ENCODE results near the gene GDPD5.

The GDPD5 gene

DNA sequence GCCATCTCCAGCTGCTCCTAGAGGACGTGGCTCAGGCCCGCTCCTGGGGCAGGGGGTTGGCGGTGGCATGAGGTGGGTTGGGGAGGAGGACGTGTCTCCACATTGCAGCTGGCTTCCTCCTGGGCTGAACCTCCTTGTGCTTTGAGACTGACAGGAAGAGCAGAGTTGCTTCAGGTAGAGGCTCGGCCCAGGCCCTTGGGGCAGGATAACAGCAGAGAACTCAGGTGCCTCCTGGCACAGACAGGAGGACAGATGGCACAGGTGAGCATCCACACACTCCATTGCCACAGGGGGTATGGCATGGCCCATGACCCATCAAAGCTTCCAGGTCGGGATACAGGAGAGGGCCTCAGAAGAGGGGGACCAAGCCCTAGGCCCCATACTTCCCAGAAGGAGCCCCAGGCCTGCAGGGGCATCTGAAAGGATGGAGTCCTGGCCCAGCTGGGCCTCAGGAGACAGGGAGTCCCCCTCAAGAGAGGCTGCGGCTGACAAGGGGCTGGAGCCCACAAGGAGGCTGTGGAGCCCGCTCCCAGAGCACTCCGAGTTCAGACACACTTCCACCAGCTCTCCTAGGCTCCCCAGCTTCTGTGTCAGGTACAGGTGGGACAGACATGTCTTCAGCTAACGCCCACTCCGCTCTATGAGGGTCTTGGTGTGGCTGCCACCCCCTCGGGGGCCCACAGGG, 90.7 kb downstream of the GDPD5 start:
- TF ChIP-seq, protein P1, sequence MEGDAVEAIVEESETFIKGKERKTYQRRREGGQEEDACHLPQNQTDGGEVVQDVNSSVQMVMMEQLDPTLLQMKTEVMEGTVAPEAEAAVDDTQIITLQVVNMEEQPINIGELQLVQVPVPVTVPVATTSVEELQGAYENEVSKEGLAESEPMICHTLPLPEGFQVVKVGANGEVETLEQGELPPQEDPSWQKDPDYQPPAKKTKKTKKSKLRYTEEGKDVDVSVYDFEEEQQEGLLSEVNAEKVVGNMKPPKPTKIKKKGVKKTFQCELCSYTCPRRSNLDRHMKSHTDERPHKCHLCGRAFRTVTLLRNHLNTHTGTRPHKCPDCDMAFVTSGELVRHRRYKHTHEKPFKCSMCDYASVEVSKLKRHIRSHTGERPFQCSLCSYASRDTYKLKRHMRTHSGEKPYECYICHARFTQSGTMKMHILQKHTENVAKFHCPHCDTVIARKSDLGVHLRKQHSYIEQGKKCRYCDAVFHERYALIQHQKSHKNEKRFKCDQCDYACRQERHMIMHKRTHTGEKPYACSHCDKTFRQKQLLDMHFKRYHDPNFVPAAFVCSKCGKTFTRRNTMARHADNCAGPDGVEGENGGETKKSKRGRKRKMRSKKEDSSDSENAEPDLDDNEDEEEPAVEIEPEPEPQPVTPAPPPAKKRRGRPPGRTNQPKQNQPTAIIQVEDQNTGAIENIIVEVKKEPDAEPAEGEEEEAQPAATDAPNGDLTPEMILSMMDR (IDR thresholded peaks at IDR 0.05; ENCODE audit: low read length), result no peak
- TF ChIP-seq EZH2 (IDR thresholded peaks at IDR 0.05; ENCODE audit: borderline replicate concordance, low read length), result no peak
- H3K27ac ChIP-seq (ENCODE audit: low read depth, low read length, poor library complexity, severe bottlenecking), result no peak overlapping the region
- no peaks in the 10 kb centered on the region for H3F3A ChIP-seq (ENCODE audit: insufficient read depth, low read length)
- H3K4me1 ChIP-seq (ENCODE audit: insufficient read depth, low read length, severe bottlenecking), result no peaks in the 10 kb centered on the region
- no peak overlapping the region for H3K4me2 ChIP-seq (ENCODE audit: low read length)
- peaks cover 6% of the 10 kb centered on the region; the same call in 1 of the 2 replicates for H3K27me3 ChIP-seq (ENCODE audit: insufficient read depth, low read length)
- H3K9me2 ChIP-seq (ENCODE audit: low read depth, low read length), result no peaks in the 10 kb centered on the region
- no peaks in the 10 kb centered on the region for H3K9me3 ChIP-seq (ENCODE audit: low read length)
- H3K36me3 ChIP-seq (ENCODE audit: insufficient read depth, low read length), result no peaks in the 10 kb centered on the region
- no peaks in the 10 kb centered on the region for H3K79me2 ChIP-seq (ENCODE audit: insufficient read depth, low read length)
- no peak overlapping the region for H3K4me3 ChIP-seq (ENCODE audit: low read depth, low read length, poor library complexity, severe bottlenecking)
- no peak overlapping the region for H3K9ac ChIP-seq (ENCODE audit: low read length)
- H2AFZ ChIP-seq (ENCODE audit: low read length), result no peak overlapping the region
- no peaks in the 10 kb centered on the region for H4K20me1 ChIP-seq (ENCODE audit: insufficient read depth, low read length)

DNA sequence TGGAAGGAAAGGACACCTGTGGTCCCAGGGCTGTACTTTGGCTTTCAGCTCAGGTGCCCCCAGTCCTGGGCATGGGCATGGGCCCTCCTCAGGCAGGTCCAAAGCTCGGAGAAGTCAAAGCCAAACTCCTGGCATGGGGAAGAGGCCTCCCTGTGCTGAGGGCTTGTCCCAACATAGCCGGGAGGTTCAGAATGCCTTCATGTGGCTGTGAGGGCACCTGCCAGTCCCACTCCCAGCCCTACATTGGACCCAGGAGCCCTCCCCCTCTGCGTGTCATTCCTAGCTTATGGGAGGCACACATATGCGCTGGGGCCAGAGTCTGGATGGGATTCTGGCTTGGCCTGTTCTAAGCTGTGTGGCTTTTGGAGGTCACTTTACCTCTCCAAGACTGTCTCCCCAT, 91.7 kb downstream of the GDPD5 start:
- Histone ChIP-seq H3K79me2 (ENCODE audit: insufficient read depth, low read length) (no peaks in the 10 kb centered on the region), H3F3A (ENCODE audit: insufficient read depth, low read length) (no peaks in the 10 kb centered on the region), H3K36me3 (ENCODE audit: insufficient read depth, low read length) (no peaks in the 10 kb centered on the region), H3K4me2 (ENCODE audit: low read length) (no peak overlapping the region), H3K9ac (ENCODE audit: low read length) (no peak overlapping the region), H2AFZ (ENCODE audit: low read length) (no peak overlapping the region), H3K4me1 (ENCODE audit: insufficient read depth, low read length, severe bottlenecking) (no peaks in the 10 kb centered on the region), H3K27ac (ENCODE audit: low read depth, low read length, poor library complexity, severe bottlenecking) (no peak overlapping the region), H3K27me3 (ENCODE audit: insufficient read depth, low read length) (peaks cover 6% of the 10 kb centered on the region; the same call in 1 of the 2 replicates), H3K4me3 (ENCODE audit: low read depth, low read length, poor library complexity, severe bottlenecking) (no peak overlapping the region), H4K20me1 (ENCODE audit: insufficient read depth, low read length) (no peaks in the 10 kb centered on the region), H3K9me2 (ENCODE audit: low read depth, low read length) (no peaks in the 10 kb centered on the region), H3K9me3 (ENCODE audit: low read length) (no peaks in the 10 kb centered on the region)
- TF ChIP-seq, protein P1 (IDR thresholded peaks at IDR 0.05; ENCODE audit: low read length), result no peak
- no peak for TF ChIP-seq EZH2 (IDR thresholded peaks at IDR 0.05; ENCODE audit: borderline replicate concordance, low read length)

DNA sequence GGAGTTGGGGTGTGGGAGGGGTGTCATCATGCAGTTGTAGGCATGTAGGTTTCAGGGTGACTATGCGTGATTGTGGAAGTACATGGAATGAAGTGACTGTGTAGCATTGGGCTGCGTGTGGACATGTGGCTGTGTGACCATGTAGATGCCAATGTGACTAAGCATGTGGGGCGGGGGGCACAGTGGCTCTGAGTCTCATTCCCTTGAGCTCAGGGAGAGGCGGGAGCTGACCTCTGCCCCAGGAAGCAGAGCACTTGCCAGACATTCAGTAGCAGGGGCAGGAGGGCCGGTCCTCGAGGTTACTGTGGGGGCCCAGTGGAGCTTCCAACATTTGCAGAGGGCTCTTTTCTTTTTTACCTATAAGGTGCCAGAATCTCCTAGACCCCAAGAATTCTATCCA, 92.3 kb downstream of the GDPD5 start:
- Histone ChIP-seq H3K36me3 (ENCODE audit: insufficient read depth, low read length) (no peaks in the 10 kb centered on the region), H3K9me3 (ENCODE audit: low read length) (no peaks in the 10 kb centered on the region), H3K9ac (ENCODE audit: low read length) (no peak overlapping the region), H3K79me2 (ENCODE audit: insufficient read depth, low read length) (no peaks in the 10 kb centered on the region), H3F3A (ENCODE audit: insufficient read depth, low read length) (no peaks in the 10 kb centered on the region), H2AFZ (ENCODE audit: low read length) (no peak overlapping the region), H3K27ac (ENCODE audit: low read depth, low read length, poor library complexity, severe bottlenecking) (no peak overlapping the region), H4K20me1 (ENCODE audit: insufficient read depth, low read length) (no peaks in the 10 kb centered on the region), H3K9me2 (ENCODE audit: low read depth, low read length) (no peaks in the 10 kb centered on the region), H3K4me2 (ENCODE audit: low read length) (no peak overlapping the region), H3K27me3 (ENCODE audit: insufficient read depth, low read length) (peaks cover 6% of the 10 kb centered on the region; the same call in 1 of the 2 replicates), H3K4me3 (ENCODE audit: low read depth, low read length, poor library complexity, severe bottlenecking) (no peak overlapping the region), H3K4me1 (ENCODE audit: insufficient read depth, low read length, severe bottlenecking) (no peaks in the 10 kb centered on the region)
- TF ChIP-seq, protein P1 (IDR thresholded peaks at IDR 0.05; ENCODE audit: low read length), result no peak
- TF ChIP-seq EZH2 (IDR thresholded peaks at IDR 0.05; ENCODE audit: borderline replicate concordance, low read length), result no peak
